Body of pancreas (tissue), 4 donors: ENCODE measurements around the gene OSCP1. TPM values are rescaled to one million over a fixed set of nuclear protein-coding genes. Genes with fewer than 3 reads are reported as not detected.

ENCODE experiments used
- ATAC-seq: fragments of 150-250 bp; one replicate; pipeline ENCODE4 v1.9.1; 2016
- DNase-seq, 4 donors: peaks; one replicate each; pipeline ENCODE4 v3.0.0-alpha.2; 2019
- H3K27ac ChIP-seq, 4 donors: fragments of 200-600 bp; sonication (generic); 1 replicate in 3 of 4; 2 replicates in 1 of 4; pipeline versions ENCODE4 v1.5.1 to v1.6.1; 2016 to 2019; ENCODE audit warnings: mild to moderate bottlenecking in 1 of 4, mixed read lengths in 1 of 4, moderate library complexity in 1 of 4
- H3K27me3 ChIP-seq, 2 donors: fragments of 200-600 bp; sonication (generic); one replicate each; pipeline ENCODE4 v1.6.0; 2016; ENCODE audit warnings: mild to moderate bottlenecking in 1 of 2
- H3K36me3 ChIP-seq, 2 donors: fragments of 200-600 bp; sonication (generic); replicated peaks in 1 of 2; 2 replicates each; pipeline ENCODE4 v1.5.1; 2016; ENCODE audit warnings: low read depth in 2 of 2; ENCODE audit not compliant: insufficient read depth in 1 of 2
- H3K4me1 ChIP-seq: fragments of 200-600 bp; sonication (generic); one replicate; pipeline ENCODE4 v1.6.0; 2016
- H3K4me3 ChIP-seq, 2 donors: fragments of 200-600 bp; sonication (generic); 1 replicate in 1 of 2; 2 replicates in 1 of 2; pipeline ENCODE4 v1.5.1; 2016 to 2019
- H3K9me3 ChIP-seq, 3 donors: fragments of 200-600 bp; sonication (generic); 1 replicate in 2 of 3; 2 replicates in 1 of 3; pipeline ENCODE4 v1.5.1; 2016
- POLR2A ChIP-seq, 3 donors: fragments of 450-650 bp; IDR thresholded peaks; one replicate each; pipeline ENCODE4 v1.6.1; 2016; ENCODE audit warnings: antibody characterized with exemption in 3 of 3, mild to moderate bottlenecking in 2 of 3
- WGBS, 2 donors: methylation state at CpG; one replicate each; pipeline ENCODE4 v1.1.5; 2017; 5-methylcytosine and 5-hydroxymethylcytosine counted together
- intact Hi-C: fragments of 100-400 bp; cut with DNase I; formaldehyde crosslinking; loops from one replicate; pipeline ENCODE4 v1.15.1; 2023
- total RNA-seq, 2 donors: library from RNA; depleted of rRNA; stranded (reverse); fragments of >200 nt; gene quantifications; one replicate each; pipeline ENCODE4 v1.1.0, GENCODE V29; 2016
- TF ChIP-seq, protein P1 (sequence below), 7 experiments: fragments of 450-650 bp in 4 of 7; fragments of 200-600 bp in 3 of 7; sonication (generic) in 3 of 7; IDR thresholded peaks; one replicate each; pipeline ENCODE4 v1.5.1; 2016 to 2019; ENCODE audit warnings: antibody characterized with exemption in 7 of 7

OSCP1 gene
- total RNA-seq, 2 donors from 2014 or later: 2.0 to 3.9 TPM

DNA sequence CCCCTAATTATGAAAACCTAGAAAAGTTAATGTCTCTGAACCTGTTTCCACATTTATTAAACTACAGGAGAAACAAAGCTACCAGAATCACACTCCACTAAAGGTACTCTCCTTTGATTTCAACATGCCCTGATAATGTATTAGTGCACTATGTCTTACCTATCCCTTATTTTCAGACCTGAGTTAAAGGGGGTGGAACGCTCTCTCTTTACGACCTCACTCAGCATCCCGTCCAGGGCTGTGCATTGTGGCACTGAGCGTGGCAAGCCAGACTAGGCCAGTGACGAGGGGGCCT lies 53.2 kb downstream of the OSCP1 start:
- 0 to 1% methylated on average over 2 to 5 of the region's 5 CpGs for WGBS, 2 donors
- ATAC-seq: peak; percentile 43
- DNase-seq: no peak
- no peak for TF ChIP-seq POLR2A (IDR thresholded peaks at IDR 0.05)
- TF ChIP-seq, protein P1, sequence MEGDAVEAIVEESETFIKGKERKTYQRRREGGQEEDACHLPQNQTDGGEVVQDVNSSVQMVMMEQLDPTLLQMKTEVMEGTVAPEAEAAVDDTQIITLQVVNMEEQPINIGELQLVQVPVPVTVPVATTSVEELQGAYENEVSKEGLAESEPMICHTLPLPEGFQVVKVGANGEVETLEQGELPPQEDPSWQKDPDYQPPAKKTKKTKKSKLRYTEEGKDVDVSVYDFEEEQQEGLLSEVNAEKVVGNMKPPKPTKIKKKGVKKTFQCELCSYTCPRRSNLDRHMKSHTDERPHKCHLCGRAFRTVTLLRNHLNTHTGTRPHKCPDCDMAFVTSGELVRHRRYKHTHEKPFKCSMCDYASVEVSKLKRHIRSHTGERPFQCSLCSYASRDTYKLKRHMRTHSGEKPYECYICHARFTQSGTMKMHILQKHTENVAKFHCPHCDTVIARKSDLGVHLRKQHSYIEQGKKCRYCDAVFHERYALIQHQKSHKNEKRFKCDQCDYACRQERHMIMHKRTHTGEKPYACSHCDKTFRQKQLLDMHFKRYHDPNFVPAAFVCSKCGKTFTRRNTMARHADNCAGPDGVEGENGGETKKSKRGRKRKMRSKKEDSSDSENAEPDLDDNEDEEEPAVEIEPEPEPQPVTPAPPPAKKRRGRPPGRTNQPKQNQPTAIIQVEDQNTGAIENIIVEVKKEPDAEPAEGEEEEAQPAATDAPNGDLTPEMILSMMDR (IDR thresholded peaks at IDR 0.05): no peak
- intact Hi-C loops: no loop called here
- Histone ChIP-seq H3K27ac (peak overlapping the region; percentile 80 to 93 (median 88)), H3K27me3 (no peaks in the 10 kb centered on the region), H3K36me3 (peaks cover 0 to 8% of the 10 kb centered on the region in 2 donors), H3K4me1 (peaks cover 12% of the 10 kb centered on the region), H3K4me3 (peak overlapping the region in 1 of 2 donors; percentile 75), H3K9me3 (no peaks in the 10 kb centered on the region)

DNA sequence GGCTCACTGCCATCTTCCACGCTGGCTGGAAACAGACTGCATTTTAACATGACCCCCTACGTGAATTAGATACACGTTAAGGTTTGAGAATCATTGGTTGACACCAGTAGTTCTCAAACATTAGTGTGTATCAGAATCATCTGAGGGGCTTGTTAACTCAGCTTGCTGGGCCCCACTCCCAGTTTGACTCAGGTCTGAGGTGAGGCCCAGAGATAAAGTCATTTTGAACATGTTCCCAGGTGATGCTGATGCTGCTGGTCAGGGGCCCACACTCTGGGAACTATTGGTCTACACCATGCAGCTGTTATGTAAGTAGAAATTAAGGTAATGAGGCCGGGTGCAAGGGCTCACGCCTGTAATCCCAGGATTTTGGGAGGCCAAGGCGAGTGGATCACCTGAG lies 53.9 kb downstream of the OSCP1 start:
- Histone ChIP-seq H3K27me3 (no peaks in the 10 kb centered on the region), H3K27ac (no peak overlapping the region), H3K9me3 (no peaks in the 10 kb centered on the region), H3K36me3 (peaks cover 0 to 10% of the 10 kb centered on the region in 2 donors), H3K4me3 (no peak overlapping the region), H3K4me1 (peaks cover 12% of the 10 kb centered on the region)
- no peak for ATAC-seq
- 68 to 70% methylated on average over 6 of the region's 6 CpGs for WGBS, 2 donors
- no peak for DNase-seq
- intact Hi-C loops: no loop called here
- TF ChIP-seq, protein P1 (IDR thresholded peaks at IDR 0.05): no peak
- no peak for TF ChIP-seq POLR2A (IDR thresholded peaks at IDR 0.05)

DNA sequence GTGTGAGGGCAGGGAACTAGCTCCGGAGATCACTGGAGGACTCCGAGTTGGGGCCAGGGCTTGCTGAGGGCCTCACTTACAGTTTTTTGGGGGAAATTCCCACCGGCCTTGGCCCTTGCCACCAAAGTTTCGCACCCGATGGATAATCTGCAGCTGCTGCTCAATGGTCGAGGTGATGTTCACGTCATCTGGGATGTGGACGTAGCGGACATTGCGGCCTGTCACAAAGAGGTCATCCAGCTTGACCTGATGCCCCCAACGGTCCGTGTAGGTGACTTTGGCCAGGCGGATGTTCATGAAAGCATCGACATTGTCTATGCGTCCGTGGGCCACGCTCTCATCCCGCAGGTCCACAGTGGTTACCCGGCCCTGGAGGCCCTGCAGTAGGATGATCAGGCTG lies 56.6 kb downstream of the OSCP1 start:
- Histone ChIP-seq H3K4me3 (no peak overlapping the region), H3K36me3 (peaks cover 0 to 10% of the 10 kb centered on the region in 2 donors), H3K27ac (no peak overlapping the region), H3K4me1 (peaks cover 12% of the 10 kb centered on the region), H3K9me3 (no peaks in the 10 kb centered on the region), H3K27me3 (no peaks in the 10 kb centered on the region)
- no peak for DNase-seq
- ATAC-seq: no peak
- WGBS, 2 donors: 90 to 97% methylated on average over 11 to 19 of the region's 19 CpGs
- intact Hi-C loops: no loop called here
- no peak for TF ChIP-seq POLR2A (IDR thresholded peaks at IDR 0.05)
- TF ChIP-seq, protein P1 (IDR thresholded peaks at IDR 0.05): no peak

DNA sequence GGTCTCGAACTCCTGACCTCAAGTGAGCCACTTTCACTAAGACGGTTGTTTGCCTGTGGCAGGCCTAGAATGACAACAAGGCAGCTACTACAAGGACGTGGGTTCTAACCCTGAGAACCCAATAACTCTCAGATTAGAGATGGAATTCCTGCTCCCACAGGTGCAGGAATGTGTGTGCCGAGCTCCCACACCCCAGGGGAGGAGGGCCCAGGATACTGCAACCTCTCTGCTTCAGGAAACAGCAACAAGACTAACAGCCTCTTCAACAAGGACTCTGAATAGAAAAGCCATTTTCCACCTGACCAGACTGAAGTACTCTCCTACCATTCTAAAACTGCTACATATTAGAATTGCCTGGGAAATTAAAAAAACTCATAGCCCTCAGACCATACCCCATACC lies 57.4 kb downstream of the OSCP1 start:
- Histone ChIP-seq H3K27ac (no peak overlapping the region), H3K9me3 (no peaks in the 10 kb centered on the region), H3K4me3 (no peak overlapping the region), H3K36me3 (peaks cover 0 to 10% of the 10 kb centered on the region in 2 donors), H3K27me3 (no peaks in the 10 kb centered on the region), H3K4me1 (peaks cover 12% of the 10 kb centered on the region)
- TF ChIP-seq, protein P1 (IDR thresholded peaks at IDR 0.05): no peak
- TF ChIP-seq POLR2A (IDR thresholded peaks at IDR 0.05): no peak
- ATAC-seq (no peak), DNase-seq (no peak)
- WGBS, 2 donors: 88 to 91% methylated on average over 4 of the region's 4 CpGs
- intact Hi-C loops: no loop called here

DNA sequence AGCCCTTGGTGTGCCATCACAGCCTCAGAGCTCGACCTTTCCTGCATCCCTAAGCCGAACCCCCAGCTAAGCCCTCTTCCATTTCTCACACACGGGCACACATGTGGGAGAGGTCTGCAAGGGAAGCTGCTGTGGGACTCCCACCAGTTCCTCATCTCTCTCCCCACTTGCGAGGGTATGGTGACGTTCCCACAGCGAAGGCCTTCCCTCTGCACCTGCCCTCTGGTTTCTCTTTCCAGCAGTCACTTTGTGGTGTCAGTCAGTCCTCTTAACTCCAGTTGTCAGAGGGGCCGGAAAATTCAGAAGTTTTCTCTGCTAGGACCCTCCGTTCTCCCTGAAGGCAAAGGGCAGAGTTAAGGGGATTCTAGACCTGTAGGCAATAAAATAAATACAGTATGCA lies 59.0 kb downstream of the OSCP1 start:
- Histone ChIP-seq H3K4me1 (peaks cover 12% of the 10 kb centered on the region), H3K4me3 (no peak overlapping the region), H3K27me3 (no peaks in the 10 kb centered on the region), H3K36me3 (peaks cover 0 to 10% of the 10 kb centered on the region in 2 donors), H3K9me3 (no peaks in the 10 kb centered on the region), H3K27ac (no peak overlapping the region)
- no peak for ATAC-seq
- TF ChIP-seq, protein P1 (IDR thresholded peaks at IDR 0.05): no peak
- no peak for TF ChIP-seq POLR2A (IDR thresholded peaks at IDR 0.05)
- 95 to 96% methylated on average over 8 of the region's 8 CpGs for WGBS, 2 donors
- no peak for DNase-seq
- intact Hi-C loops: no loop called here
